Brain microvascular endothelial cell (primary cell): ENCODE data around the gene GNG12.

Source experiments
- DNase-seq: peaks from one replicate; pipeline ENCODE4 v3.0.0-alpha.2; 2020
- H3K27ac ChIP-seq: fragments of 250-450 bp; sonication (Bioruptor Pico); 2 replicates; pipeline ENCODE4 v1.5.1; 2020; ENCODE audit warnings: mild to moderate bottlenecking, moderate library complexity
- H3K27me3 ChIP-seq: fragments of 250-450 bp; sonication (Bioruptor Pico); replicated peaks from 2 replicates; pipeline ENCODE4 v1.5.1; 2020; ENCODE audit warnings: mild to moderate bottlenecking
- H3K36me3 ChIP-seq: fragments of 250-450 bp; sonication (Bioruptor Pico); replicated peaks from 2 replicates; pipeline ENCODE4 v1.5.1; 2020; ENCODE audit warnings: mild to moderate bottlenecking
- H3K4me3 ChIP-seq: 2 replicates; pipeline ENCODE4 v1.5.1; 2011; ENCODE audit warnings: low read depth, mild to moderate bottlenecking, control low read depth, low read length, moderate library complexity
- in situ Hi-C: cut with HindIII; loops from 2 replicates; pipeline ENCODE4 v1.10.0; 2017; ENCODE audit warnings: low sequenced_read_pairs, low pct_ligation_motif_present
- TF ChIP-seq, protein P1 (sequence below): IDR thresholded peaks from 2 replicates; pipeline ENCODE4 v1.5.1; 2011; ENCODE audit warnings: low read depth, mild to moderate bottlenecking, moderate library complexity, low read length, control low read depth, inconsistent platforms; ENCODE audit errors: missing control alignments

Gene GNG12

GRCh38 chr1:67685558-67686266, 147.6 kb downstream of the GNG12 start:
- Histone ChIP-seq H3K4me3 (peak overlapping the region; percentile 94), H3K27ac (peak overlapping the region; percentile 90), H3K27me3 (no peaks in the 10 kb centered on the region), H3K36me3 (peaks cover 34% of the 10 kb centered on the region)
- peak; percentile 39 for DNase-seq
- TF ChIP-seq, protein P1, sequence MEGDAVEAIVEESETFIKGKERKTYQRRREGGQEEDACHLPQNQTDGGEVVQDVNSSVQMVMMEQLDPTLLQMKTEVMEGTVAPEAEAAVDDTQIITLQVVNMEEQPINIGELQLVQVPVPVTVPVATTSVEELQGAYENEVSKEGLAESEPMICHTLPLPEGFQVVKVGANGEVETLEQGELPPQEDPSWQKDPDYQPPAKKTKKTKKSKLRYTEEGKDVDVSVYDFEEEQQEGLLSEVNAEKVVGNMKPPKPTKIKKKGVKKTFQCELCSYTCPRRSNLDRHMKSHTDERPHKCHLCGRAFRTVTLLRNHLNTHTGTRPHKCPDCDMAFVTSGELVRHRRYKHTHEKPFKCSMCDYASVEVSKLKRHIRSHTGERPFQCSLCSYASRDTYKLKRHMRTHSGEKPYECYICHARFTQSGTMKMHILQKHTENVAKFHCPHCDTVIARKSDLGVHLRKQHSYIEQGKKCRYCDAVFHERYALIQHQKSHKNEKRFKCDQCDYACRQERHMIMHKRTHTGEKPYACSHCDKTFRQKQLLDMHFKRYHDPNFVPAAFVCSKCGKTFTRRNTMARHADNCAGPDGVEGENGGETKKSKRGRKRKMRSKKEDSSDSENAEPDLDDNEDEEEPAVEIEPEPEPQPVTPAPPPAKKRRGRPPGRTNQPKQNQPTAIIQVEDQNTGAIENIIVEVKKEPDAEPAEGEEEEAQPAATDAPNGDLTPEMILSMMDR: no peak
- in situ Hi-C loops: loop anchor here (25.0 kb wide), 1 partner anchor 148 kb away; no protein-coding TSS in a partner anchor

GRCh38 chr1:67685067-67685557, 148.2 kb downstream of the GNG12 start, which contains the start of gene GADD45A:
Gene GADD45A (plus strand): TSS chr1:67685201. CDS start chr1:67685495, 294 bp downstream.
- TF ChIP-seq, protein P1: no peak
- Histone ChIP-seq H3K27ac (peak within 1 kb of the TSS; percentile 92), H3K4me3 (peak within 1 kb of the TSS; percentile 94), H3K27me3 (no peaks in the 10 kb centered on the region), H3K36me3 (peaks cover 34% of the 10 kb centered on the region)
- DNase-seq: peak; percentile 99
- in situ Hi-C loops: loop anchor here (25.0 kb wide), 1 partner anchor 148 kb away; no protein-coding TSS in a partner anchor

DNA sequence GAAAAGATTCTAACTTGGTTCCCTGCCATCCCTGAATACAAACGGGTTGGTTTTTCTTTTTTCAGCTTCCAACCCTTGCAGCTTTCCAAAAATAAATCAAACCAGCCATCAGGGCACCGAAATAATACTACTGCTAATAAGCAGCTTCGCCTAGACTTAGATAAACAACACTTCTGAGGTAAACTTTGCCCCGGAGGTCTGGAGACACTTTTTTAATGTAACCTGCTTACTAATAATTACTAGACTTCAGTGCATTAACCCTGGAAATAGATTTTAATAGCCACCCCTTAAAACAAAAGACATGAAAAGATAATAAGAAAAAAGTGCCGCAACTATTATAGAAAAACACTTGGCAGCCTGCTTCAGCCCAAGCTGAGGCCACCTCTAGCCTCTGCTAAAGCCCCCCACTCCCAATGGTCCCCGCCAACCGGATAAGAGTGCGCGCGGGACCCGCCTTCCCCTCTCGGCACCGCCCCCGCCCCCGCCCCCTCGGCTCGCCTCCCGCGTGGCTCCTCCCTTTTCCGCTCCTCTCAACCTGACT, 148.7 kb downstream of the GNG12 start:
- TF ChIP-seq, protein P1: no peak
- in situ Hi-C loops: loop anchor here (25.0 kb wide), 1 partner anchor 147 kb away; no protein-coding TSS in a partner anchor
- peak overlapping the region; percentile 94 for H3K4me3 ChIP-seq
- no peak for DNase-seq
- peaks cover 34% of the 10 kb centered on the region for H3K36me3 ChIP-seq
- H3K27ac ChIP-seq: peak overlapping the region; percentile 92
- H3K27me3 ChIP-seq: no peaks in the 10 kb centered on the region

GRCh38 chr1:67683766-67684525, 149.3 kb downstream of the GNG12 start:
- in situ Hi-C loops: loop anchor here (25.0 kb wide), 1 partner anchor 147 kb away; no protein-coding TSS in a partner anchor
- peak overlapping the region; percentile 92 for H3K27ac ChIP-seq
- H3K36me3 ChIP-seq: peaks cover 31% of the 10 kb centered on the region
- H3K27me3 ChIP-seq: no peaks in the 10 kb centered on the region
- H3K4me3 ChIP-seq: peak overlapping the region; percentile 46
- DNase-seq: peak; percentile 41
- TF ChIP-seq, protein P1: no peak

GRCh38 chr1:67683316-67683715, 150.0 kb downstream of the GNG12 start:
- Histone ChIP-seq H3K27me3 (no peaks in the 10 kb centered on the region), H3K27ac (peak overlapping the region; percentile 92), H3K36me3 (peaks cover 24% of the 10 kb centered on the region), H3K4me3 (no peak overlapping the region)
- DNase-seq: peak; percentile 57
- in situ Hi-C loops: loop anchor here (25.0 kb wide), 1 partner anchor 146 kb away; no protein-coding TSS in a partner anchor
- TF ChIP-seq, protein P1: no peak
